SK-N-SH treated with all-trans-retinoic acid at 6 μM for 48 hours (cell line): Measurements from ENCODE around the gene STPG3.

Experiments used
- ATAC-seq: fragments of 200-7000 bp; cut with Tn5 transposase; 3 replicates; pipeline ENCODE4 v1.9.1; 2020; ENCODE audit warnings: mild to moderate bottlenecking, moderate library complexity
- ARNTL ChIP-seq: fragments of 450-650 bp; formaldehyde crosslinking; IDR thresholded peaks from 2 replicates; pipeline ENCODE4 v1.5.0; 2020; ENCODE audit warnings: low read depth, mild to moderate bottlenecking, moderate library complexity, borderline replicate concordance
- CREB5 ChIP-seq: fragments of 250-450 bp; sonication (Bioruptor Pico); IDR thresholded peaks from 2 replicates; pipeline ENCODE4 v1.5.1; 2020; ENCODE audit warnings: low read depth, mild to moderate bottlenecking, moderate library complexity
- CSDC2 ChIP-seq: fragments of 250-450 bp; sonication (Bioruptor Pico); IDR thresholded peaks from 2 replicates; pipeline ENCODE4 v1.5.0; 2020; ENCODE audit warnings: mild to moderate bottlenecking, moderate library complexity
- ISL1 ChIP-seq: fragments of 250-450 bp; sonication (Bioruptor Pico); IDR thresholded peaks from 2 replicates; pipeline ENCODE4 v2.1.2; 2022; ENCODE audit warnings: mild to moderate bottlenecking, moderate library complexity
- PPARA ChIP-seq: fragments of 250-450 bp; sonication (Bioruptor Pico); IDR thresholded peaks from 2 replicates; pipeline ENCODE4 v1.5.0; 2020; ENCODE audit warnings: mild to moderate bottlenecking, borderline replicate concordance
- RARB ChIP-seq: fragments of 250-450 bp; sonication (Bioruptor Pico); IDR thresholded peaks from 2 replicates; pipeline ENCODE4 v1.8.0; 2021; ENCODE audit warnings: mild to moderate bottlenecking, moderate library complexity
- SNAI2 ChIP-seq: fragments of 250-450 bp; sonication (Bioruptor Pico); IDR thresholded peaks from 2 replicates; pipeline ENCODE4 v1.5.0; 2020; ENCODE audit warnings: mild to moderate bottlenecking, moderate library complexity
- TCF4 ChIP-seq: fragments of 250-450 bp; sonication (Bioruptor Pico); IDR thresholded peaks from 2 replicates; pipeline ENCODE4 v1.8.0; 2021; ENCODE audit warnings: mild to moderate bottlenecking, moderate library complexity, borderline replicate concordance
- TOX ChIP-seq: fragments of 250-450 bp; sonication (Bioruptor Pico); IDR thresholded peaks from 2 replicates; pipeline ENCODE4 v1.8.0; 2021; ENCODE audit warnings: mild to moderate bottlenecking, moderate library complexity, borderline replicate concordance
- ZC3H10 ChIP-seq: fragments of 250-450 bp; sonication (Bioruptor Pico); IDR thresholded peaks from 2 replicates; pipeline ENCODE4 v1.5.1; 2021; ENCODE audit warnings: mild to moderate bottlenecking, moderate library complexity
- ZFP3 ChIP-seq: fragments of 250-450 bp; sonication (Bioruptor Pico); IDR thresholded peaks from 2 replicates; pipeline ENCODE4 v1.5.0; 2020; ENCODE audit warnings: mild to moderate bottlenecking, moderate library complexity
- ZFP30 ChIP-seq: fragments of 450-650 bp; formaldehyde crosslinking; IDR thresholded peaks from 2 replicates; pipeline ENCODE4 v1.5.0; 2022; ENCODE audit warnings: mild to moderate bottlenecking, moderate library complexity
- ZNF565 ChIP-seq: fragments of 450-650 bp; formaldehyde crosslinking; conservative IDR thresholded peaks from 2 replicates; pipeline ENCODE4 v1.5.0; 2020; ENCODE audit warnings: low read depth, mild to moderate bottlenecking, moderate library complexity
- ZNF70 ChIP-seq: fragments of 450-650 bp; formaldehyde crosslinking; IDR thresholded peaks from 2 replicates; pipeline ENCODE4 v1.5.0; 2020; ENCODE audit warnings: mild to moderate bottlenecking, moderate library complexity
- ZNF8 ChIP-seq: fragments of 450-650 bp; formaldehyde crosslinking; IDR thresholded peaks from 2 replicates; pipeline ENCODE4 v1.5.0; 2020; ENCODE audit warnings: mild to moderate bottlenecking, moderate library complexity
- TF ChIP-seq, protein P1 (sequence below): fragments of 250-450 bp; sonication (Bioruptor Pico); IDR thresholded peaks from 2 replicates; pipeline ENCODE4 v1.5.0; 2020; ENCODE audit warnings: mild to moderate bottlenecking, moderate library complexity
- TF ChIP-seq, protein P2 (sequence below): fragments of 250-450 bp; sonication (Bioruptor Pico); IDR thresholded peaks from 2 replicates; pipeline ENCODE4 v1.8.0; 2020; ENCODE audit warnings: mild to moderate bottlenecking, moderate library complexity, borderline replicate concordance

Gene STPG3

DNA sequence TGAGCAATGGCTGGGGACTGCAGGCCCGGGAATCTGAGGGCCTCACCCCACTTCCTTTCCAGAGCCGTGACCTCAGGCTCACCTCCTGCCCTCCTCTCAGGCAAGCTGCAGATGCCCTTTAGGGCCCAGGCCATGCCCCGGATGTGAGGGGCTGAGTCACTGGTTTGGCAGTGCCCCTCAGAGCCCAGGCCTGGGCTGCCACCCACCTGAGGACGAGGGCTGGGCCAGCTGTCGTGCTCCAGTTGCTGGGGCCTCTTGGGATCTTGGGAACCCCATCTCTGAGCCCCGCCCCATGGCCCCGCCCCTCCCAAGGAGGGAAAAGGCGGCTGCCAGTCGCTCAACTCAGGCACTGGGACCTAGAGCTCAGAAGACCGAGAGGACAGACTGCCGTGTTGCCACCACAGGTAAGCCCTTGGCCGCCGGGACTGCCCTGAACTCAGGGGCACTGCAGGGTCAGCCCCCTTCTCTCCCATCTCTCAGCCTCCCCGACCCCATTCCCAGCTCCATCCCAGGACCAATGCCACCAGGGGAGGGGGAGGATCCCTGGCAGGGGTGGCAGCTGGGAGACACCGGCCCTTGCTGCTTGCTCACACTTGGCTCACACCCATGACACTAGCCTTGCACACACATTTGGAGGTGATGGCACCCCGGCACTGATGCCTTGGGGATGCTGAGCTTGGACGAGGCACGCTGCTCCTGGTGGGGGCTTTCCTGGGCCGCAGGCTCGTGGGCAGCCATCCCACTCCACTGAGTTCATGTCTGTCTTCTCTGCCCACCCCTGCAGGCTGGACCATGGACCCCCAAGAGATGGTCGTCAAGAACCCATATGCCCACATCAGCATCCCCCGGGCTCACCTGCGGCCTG, 26.0 kb upstream of the STPG3 start, which contains the start of gene CYSRT1:
TSS of gene CYSRT1 (plus strand) at position 345 of the 865 bp plus-strand sequence. CDS start at position 793, 448 bp downstream.
- no peak for TF ChIP-seq CREB5 (CRISPR knock-in tag)
- TF ChIP-seq, protein P1, sequence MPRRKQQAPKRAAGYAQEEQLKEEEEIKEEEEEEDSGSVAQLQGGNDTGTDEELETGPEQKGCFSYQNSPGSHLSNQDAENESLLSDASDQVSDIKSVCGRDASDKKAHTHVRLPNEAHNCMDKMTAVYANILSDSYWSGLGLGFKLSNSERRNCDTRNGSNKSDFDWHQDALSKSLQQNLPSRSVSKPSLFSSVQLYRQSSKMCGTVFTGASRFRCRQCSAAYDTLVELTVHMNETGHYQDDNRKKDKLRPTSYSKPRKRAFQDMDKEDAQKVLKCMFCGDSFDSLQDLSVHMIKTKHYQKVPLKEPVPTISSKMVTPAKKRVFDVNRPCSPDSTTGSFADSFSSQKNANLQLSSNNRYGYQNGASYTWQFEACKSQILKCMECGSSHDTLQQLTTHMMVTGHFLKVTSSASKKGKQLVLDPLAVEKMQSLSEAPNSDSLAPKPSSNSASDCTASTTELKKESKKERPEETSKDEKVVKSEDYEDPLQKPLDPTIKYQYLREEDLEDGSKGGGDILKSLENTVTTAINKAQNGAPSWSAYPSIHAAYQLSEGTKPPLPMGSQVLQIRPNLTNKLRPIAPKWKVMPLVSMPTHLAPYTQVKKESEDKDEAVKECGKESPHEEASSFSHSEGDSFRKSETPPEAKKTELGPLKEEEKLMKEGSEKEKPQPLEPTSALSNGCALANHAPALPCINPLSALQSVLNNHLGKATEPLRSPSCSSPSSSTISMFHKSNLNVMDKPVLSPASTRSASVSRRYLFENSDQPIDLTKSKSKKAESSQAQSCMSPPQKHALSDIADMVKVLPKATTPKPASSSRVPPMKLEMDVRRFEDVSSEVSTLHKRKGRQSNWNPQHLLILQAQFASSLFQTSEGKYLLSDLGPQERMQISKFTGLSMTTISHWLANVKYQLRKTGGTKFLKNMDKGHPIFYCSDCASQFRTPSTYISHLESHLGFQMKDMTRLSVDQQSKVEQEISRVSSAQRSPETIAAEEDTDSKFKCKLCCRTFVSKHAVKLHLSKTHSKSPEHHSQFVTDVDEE (CRISPR knock-in tag), result no peak
- TF ChIP-seq TCF4 (CRISPR knock-in tag), result no peak
- TF ChIP-seq, protein P2, sequence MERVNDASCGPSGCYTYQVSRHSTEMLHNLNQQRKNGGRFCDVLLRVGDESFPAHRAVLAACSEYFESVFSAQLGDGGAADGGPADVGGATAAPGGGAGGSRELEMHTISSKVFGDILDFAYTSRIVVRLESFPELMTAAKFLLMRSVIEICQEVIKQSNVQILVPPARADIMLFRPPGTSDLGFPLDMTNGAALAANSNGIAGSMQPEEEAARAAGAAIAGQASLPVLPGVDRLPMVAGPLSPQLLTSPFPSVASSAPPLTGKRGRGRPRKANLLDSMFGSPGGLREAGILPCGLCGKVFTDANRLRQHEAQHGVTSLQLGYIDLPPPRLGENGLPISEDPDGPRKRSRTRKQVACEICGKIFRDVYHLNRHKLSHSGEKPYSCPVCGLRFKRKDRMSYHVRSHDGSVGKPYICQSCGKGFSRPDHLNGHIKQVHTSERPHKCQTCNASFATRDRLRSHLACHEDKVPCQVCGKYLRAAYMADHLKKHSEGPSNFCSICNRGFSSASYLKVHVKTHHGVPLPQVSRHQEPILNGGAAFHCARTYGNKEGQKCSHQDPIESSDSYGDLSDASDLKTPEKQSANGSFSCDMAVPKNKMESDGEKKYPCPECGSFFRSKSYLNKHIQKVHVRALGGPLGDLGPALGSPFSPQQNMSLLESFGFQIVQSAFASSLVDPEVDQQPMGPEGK (CRISPR knock-in tag), result no peak
- TF ChIP-seq ISL1 (CRISPR knock-in tag), result no peak
- no peak for TF ChIP-seq CSDC2 (CRISPR knock-in tag)
- no peak for TF ChIP-seq ZNF8 (CRISPR knock-in tag)
- TF ChIP-seq PPARA (CRISPR knock-in tag), result no peak
- TF ChIP-seq ARNTL, result no peak
- no peak for TF ChIP-seq TOX (CRISPR knock-in tag)
- TF ChIP-seq ZFP3, result no peak
- TF ChIP-seq ZNF70 (CRISPR knock-in tag), result no peak
- TF ChIP-seq ZNF565 (CRISPR knock-in tag), result no peak
- TF ChIP-seq ZFP30 (CRISPR knock-in tag), result no peak
- no peak for TF ChIP-seq ZC3H10
- no peak for ATAC-seq

DNA sequence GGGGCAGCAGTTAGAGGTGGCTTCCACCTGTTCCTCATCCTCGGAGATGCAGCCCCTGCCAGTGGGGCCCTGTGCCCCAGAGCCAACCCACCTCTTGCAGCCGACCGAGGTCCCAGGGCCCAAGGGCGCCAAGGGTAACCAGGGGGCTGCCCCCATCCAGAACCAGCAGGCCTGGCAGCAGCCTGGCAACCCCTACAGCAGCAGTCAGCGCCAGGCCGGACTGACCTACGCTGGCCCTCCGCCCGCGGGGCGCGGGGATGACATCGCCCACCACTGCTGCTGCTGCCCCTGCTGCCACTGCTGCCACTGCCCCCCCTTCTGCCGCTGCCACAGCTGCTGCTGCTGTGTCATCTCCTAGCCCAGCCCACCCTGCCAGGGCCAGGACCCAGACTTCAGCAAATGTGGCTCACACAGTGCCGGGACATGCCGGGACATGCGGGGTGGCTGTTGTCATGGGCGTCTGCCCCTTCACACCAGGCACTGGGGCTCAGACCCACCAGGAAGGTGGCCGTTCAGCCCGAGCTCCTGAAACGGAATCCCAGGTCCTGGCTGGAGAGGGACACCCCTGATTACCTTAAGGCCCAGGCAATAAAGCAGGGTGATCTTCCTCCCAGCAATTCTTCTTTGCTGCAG, 25.3 kb upstream of the STPG3 start:
- no peak for TF ChIP-seq RARB (CRISPR knock-in tag)
- TF ChIP-seq, protein P1 (CRISPR knock-in tag), result no peak
- no peak for ATAC-seq

- TF ChIP-seq ZFP3, result peak; percentile 82; the same call in 1 of the 2 replicates
- TF ChIP-seq SNAI2 (CRISPR knock-in tag), result no peak
- ATAC-seq, result no peak
These were observed 24.6 kb upstream of the STPG3 start for GRCh38 chr9:137226338-137227053.
